ENCODE data around the gene HRH1.
A peak's percentile ranks its signal among the peaks of the same experiment; 100 is the strongest.
"Not testable (repeated sequence)": the region's sequence is repeated elsewhere in the genome, so short reads cannot be mapped to it uniquely, and the experiment has no call there.

The HRH1 gene

GRCh38 chr3:11154036-11154952 is at the start of gene HRH1:
Gene HRH1, plus strand, starts transcription at chr3:11154493. Its CDS starts 104,545 bp downstream, at chr3:11259038.
- DNase-seq = no peak

GRCh38 chr3:11113316-11113715 is 41.0 kb upstream of the HRH1 start:
- DNase-seq = not testable (repeated sequence)

- no peak for DNase-seq
Observed at GRCh38 chr3:11115548-11115947, 38.7 kb upstream of the HRH1 start.

- DNase-seq = no peak
Observed at GRCh38 chr3:11116336-11117059, 37.8 kb upstream of the HRH1 start.

GRCh38 chr3:11117591-11117990 is 36.7 kb upstream of the HRH1 start:
- DNase-seq = no peak

- no peak for DNase-seq
Observed at GRCh38 chr3:11118181-11118682, 36.1 kb upstream of the HRH1 start.

GRCh38 chr3:11120091-11120805 is 34.0 kb upstream of the HRH1 start:
- no peak for DNase-seq

- DNase-seq = no peak
Observed at GRCh38 chr3:11126653-11127052, 27.6 kb upstream of the HRH1 start.

GRCh38 chr3:11128682-11129632 is 25.3 kb upstream of the HRH1 start:
- DNase-seq = no peak

GRCh38 chr3:11130385-11130784 is 23.9 kb upstream of the HRH1 start:
- DNase-seq = no peak

GRCh38 chr3:11131371-11131770 is 22.9 kb upstream of the HRH1 start:
- no peak for DNase-seq

GRCh38 chr3:11131886-11132285 is 22.4 kb upstream of the HRH1 start:
- DNase-seq = not testable (repeated sequence)

GRCh38 chr3:11132861-11133260 is 21.4 kb upstream of the HRH1 start:
- DNase-seq = no peak

GRCh38 chr3:11134794-11135193 is 19.5 kb upstream of the HRH1 start:
- DNase-seq = no peak

- no peak for DNase-seq
Observed at GRCh38 chr3:11136116-11136515, 18.2 kb upstream of the HRH1 start.

- DNase-seq = no peak
Observed at GRCh38 chr3:11136830-11137626, 17.3 kb upstream of the HRH1 start.

- no peak for DNase-seq
Observed at GRCh38 chr3:11137627-11137959, 16.7 kb upstream of the HRH1 start.

- DNase-seq = no peak
Observed at GRCh38 chr3:11138371-11138770, 15.9 kb upstream of the HRH1 start.

- DNase-seq = peak; percentile 15
Observed at GRCh38 chr3:11140030-11140712, 14.1 kb upstream of the HRH1 start.

GRCh38 chr3:11140713-11141104 is 13.6 kb upstream of the HRH1 start:
- DNase-seq = no peak

GRCh38 chr3:11143476-11143875 is 10.8 kb upstream of the HRH1 start:
- no peak for DNase-seq
